ENCODE measurements around the gene ATP9A.
"Not testable (repeated sequence)": the region's sequence is repeated elsewhere in the genome, so short reads cannot be mapped to it uniquely, and the experiment has no call there.

Gene ATP9A

GRCh38 chr20:51796340-51796739 lies 28.1 kb upstream of the ATP9A start:
- DNase-seq: no peak

- no peak for DNase-seq
Observed at GRCh38 chr20:51792960-51793359, 24.8 kb upstream of the ATP9A start.

GRCh38 chr20:51791626-51792025 lies 23.4 kb upstream of the ATP9A start:
- no peak for DNase-seq

GRCh38 chr20:51790256-51790655 lies 22.1 kb upstream of the ATP9A start:
- DNase-seq: no peak

GRCh38 chr20:51789434-51789833 lies 21.2 kb upstream of the ATP9A start:
- no peak for DNase-seq

GRCh38 chr20:51788822-51789221 lies 20.6 kb upstream of the ATP9A start:
- DNase-seq: no peak

GRCh38 chr20:51784299-51784698 lies 16.1 kb upstream of the ATP9A start:
- no peak for DNase-seq

- DNase-seq: not testable (repeated sequence)
Observed at GRCh38 chr20:51778229-51778759, 10.1 kb upstream of the ATP9A start.

- no peak for DNase-seq
Observed at GRCh38 chr20:51775241-51775640, 7.1 kb upstream of the ATP9A start.

- DNase-seq: no peak
Observed at GRCh38 chr20:51772236-51772635, 4.0 kb upstream of the ATP9A start.

- DNase-seq: no peak
Observed at GRCh38 chr20:51769976-51770615, 1.9 kb upstream of the ATP9A start.

GRCh38 chr20:51768759-51769517 lies 748 bp upstream of the ATP9A start:
- DNase-seq: peak; percentile 1

- peak; percentile 3 for DNase-seq
Observed at GRCh38 chr20:51766994-51767866, 960 bp downstream of the ATP9A start.

- not testable (repeated sequence) for DNase-seq
Observed at GRCh38 chr20:51765381-51765780, 2.8 kb downstream of the ATP9A start.

- no peak for DNase-seq
Observed at GRCh38 chr20:51763965-51764602, 4.1 kb downstream of the ATP9A start.

- DNase-seq: no peak
Observed at GRCh38 chr20:51760905-51761546, 7.2 kb downstream of the ATP9A start.

GRCh38 chr20:51759769-51760510 lies 8.2 kb downstream of the ATP9A start:
- DNase-seq: no peak

GRCh38 chr20:51758978-51759544 lies 9.1 kb downstream of the ATP9A start:
- no peak for DNase-seq

- DNase-seq: no peak
Observed at GRCh38 chr20:51757226-51757625, 11.0 kb downstream of the ATP9A start.

- no peak for DNase-seq
Observed at GRCh38 chr20:51756653-51757052, 11.5 kb downstream of the ATP9A start.

- DNase-seq: not testable (repeated sequence)
Observed at GRCh38 chr20:51753220-51753619, 15.0 kb downstream of the ATP9A start.
